Body of pancreas (tissue), 4 donors: ENCODE data around the gene ARID5B. TPM values are rescaled to one million over a fixed set of nuclear protein-coding genes. Genes with fewer than 3 reads are reported as not detected.

ENCODE experiments used
- ATAC-seq: fragments of 150-250 bp; one replicate; pipeline ENCODE4 v1.9.1; 2016
- DNase-seq, 4 donors: peaks; one replicate each; pipeline ENCODE4 v3.0.0-alpha.2; 2019
- H3K27ac ChIP-seq, 4 donors: fragments of 200-600 bp; sonication (generic); 1 replicate in 3 of 4; 2 replicates in 1 of 4; pipeline versions ENCODE4 v1.5.1 to v1.6.1; 2016 to 2019; ENCODE audit warnings: mild to moderate bottlenecking in 1 of 4, mixed read lengths in 1 of 4, moderate library complexity in 1 of 4
- H3K27me3 ChIP-seq, 2 donors: fragments of 200-600 bp; sonication (generic); one replicate each; pipeline ENCODE4 v1.6.0; 2016; ENCODE audit warnings: mild to moderate bottlenecking in 1 of 2
- H3K36me3 ChIP-seq, 2 donors: fragments of 200-600 bp; sonication (generic); replicated peaks in 1 of 2; 2 replicates each; pipeline ENCODE4 v1.5.1; 2016; ENCODE audit warnings: low read depth in 2 of 2; ENCODE audit not compliant: insufficient read depth in 1 of 2
- H3K4me1 ChIP-seq: fragments of 200-600 bp; sonication (generic); one replicate; pipeline ENCODE4 v1.6.0; 2016
- H3K4me3 ChIP-seq, 2 donors: fragments of 200-600 bp; sonication (generic); 1 replicate in 1 of 2; 2 replicates in 1 of 2; pipeline ENCODE4 v1.5.1; 2016 to 2019
- H3K9me3 ChIP-seq, 3 donors: fragments of 200-600 bp; sonication (generic); 1 replicate in 2 of 3; 2 replicates in 1 of 3; pipeline ENCODE4 v1.5.1; 2016
- CTCF ChIP-seq, 7 experiments: fragments of 450-650 bp in 4 of 7; fragments of 200-600 bp in 3 of 7; sonication (generic) in 3 of 7; IDR thresholded peaks; one replicate each; pipeline ENCODE4 v1.5.1; 2016 to 2019; ENCODE audit warnings: antibody characterized with exemption in 7 of 7
- POLR2A ChIP-seq, 3 donors: fragments of 450-650 bp; IDR thresholded peaks; one replicate each; pipeline ENCODE4 v1.6.1; 2016; ENCODE audit warnings: antibody characterized with exemption in 3 of 3, mild to moderate bottlenecking in 2 of 3
- WGBS, 2 donors: methylation state at CpG; one replicate each; pipeline ENCODE4 v1.1.5; 2017; 5-methylcytosine and 5-hydroxymethylcytosine counted together
- intact Hi-C: fragments of 100-400 bp; cut with DNase I; formaldehyde crosslinking; loops from one replicate; pipeline ENCODE4 v1.15.1; 2023
- total RNA-seq, 2 donors: library from RNA; depleted of rRNA; stranded (reverse); fragments of >200 nt; gene quantifications; one replicate each; pipeline ENCODE4 v1.1.0, GENCODE V29; 2016

ARID5B gene
- total RNA-seq, 2 donors from 2014 or later, result 16.1 to 17.1 TPM

DNA sequence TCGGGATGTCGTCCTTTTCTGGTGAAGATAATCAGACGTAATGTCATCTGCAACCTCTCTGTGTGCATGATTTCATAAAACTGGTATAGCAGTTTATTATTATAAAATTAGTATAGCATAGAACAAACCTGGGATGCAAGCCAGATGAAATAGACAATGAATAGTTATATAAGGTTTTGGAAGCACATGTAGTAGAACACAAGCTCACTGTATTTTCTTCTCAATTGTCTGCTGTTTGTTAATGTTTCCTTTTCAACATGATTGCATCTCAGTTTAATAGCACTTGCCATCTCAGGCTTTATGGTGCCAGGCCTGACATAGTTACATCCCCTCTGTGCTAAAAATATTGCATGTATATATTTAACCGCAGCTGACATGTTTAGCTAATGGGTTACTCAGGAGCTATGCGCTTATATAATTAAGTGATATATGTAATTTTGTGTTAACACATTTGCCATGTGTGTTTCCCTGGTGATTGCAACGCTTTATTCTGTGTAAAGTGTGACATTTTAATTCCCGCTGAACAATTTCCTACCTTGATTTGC is 132.7 kb downstream of the ARID5B start:
- ATAC-seq (no peak), DNase-seq (no peak)
- no peaks in the 10 kb centered on the region for H3K36me3 ChIP-seq
- H3K4me3 ChIP-seq, result no peak overlapping the region
- intact Hi-C loops, result loop anchor here (10.0 kb wide), 1 partner anchor 221 kb away; no protein-coding TSS in a partner anchor
- H3K27ac ChIP-seq, result no peak overlapping the region
- WGBS, 2 donors, result 83 to 90% methylated on average over 7 of the region's 7 CpGs
- no peaks in the 10 kb centered on the region for H3K9me3 ChIP-seq
- peaks cover 15% of the 10 kb centered on the region for H3K4me1 ChIP-seq
- no peaks in the 10 kb centered on the region for H3K27me3 ChIP-seq
- no peak for TF ChIP-seq POLR2A (IDR thresholded peaks at IDR 0.05)
- TF ChIP-seq CTCF (IDR thresholded peaks at IDR 0.05), result no peak

DNA sequence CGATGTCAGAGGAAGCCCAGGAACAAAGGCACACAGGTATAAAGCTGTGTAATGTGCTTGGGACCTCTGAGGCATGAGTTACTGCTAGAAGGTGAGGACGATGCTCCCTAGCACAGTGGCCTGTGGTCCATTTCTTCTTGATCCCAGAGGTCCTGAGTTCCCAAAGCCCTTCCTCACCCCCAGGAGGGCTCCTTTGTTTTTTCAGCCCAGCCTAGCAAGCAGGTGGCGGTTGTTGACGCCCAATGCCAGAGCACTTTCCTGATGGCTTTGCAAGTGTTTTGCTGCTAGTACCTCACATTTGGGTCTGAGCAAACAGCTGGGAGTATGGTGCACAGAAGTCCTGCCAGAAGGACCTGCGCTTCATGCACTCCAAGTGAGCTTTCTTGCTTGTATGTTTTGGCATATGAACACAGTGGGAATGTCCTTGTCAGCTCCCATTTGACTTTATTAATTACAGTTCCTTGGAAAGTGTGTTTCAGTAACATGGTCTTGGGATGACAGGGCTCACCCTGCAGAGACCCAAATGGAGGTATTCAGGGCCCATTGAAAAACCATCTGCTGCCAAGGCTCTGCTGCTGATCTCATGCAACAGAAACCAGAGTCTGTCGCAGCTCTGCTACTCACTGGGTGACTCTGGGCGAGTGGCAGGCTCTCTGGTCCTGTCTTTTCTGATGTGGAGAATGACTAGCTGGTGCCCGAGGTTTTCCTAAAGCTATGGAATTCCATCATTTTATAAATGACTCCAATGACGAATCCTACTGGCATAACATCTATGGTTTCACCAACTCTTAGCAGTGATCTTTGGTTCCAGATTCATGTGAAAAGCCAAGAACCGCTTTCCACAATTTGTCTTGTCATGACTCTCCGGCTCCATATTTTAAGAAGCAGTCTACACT is 134.9 kb downstream of the ARID5B start:
- Histone ChIP-seq H3K9me3 (no peaks in the 10 kb centered on the region), H3K4me1 (peaks cover 15% of the 10 kb centered on the region), H3K4me3 (no peak overlapping the region), H3K27me3 (no peaks in the 10 kb centered on the region), H3K27ac (peak overlapping the region in 3 of 4 donors; percentile 16 to 44 (median 28)), H3K36me3 (no peaks in the 10 kb centered on the region)
- intact Hi-C loops, result loop anchor here (10.0 kb wide), 1 partner anchor 218 kb away; no protein-coding TSS in a partner anchor
- TF ChIP-seq POLR2A (IDR thresholded peaks at IDR 0.05), result no peak
- no peak for TF ChIP-seq CTCF (IDR thresholded peaks at IDR 0.05)
- WGBS, 2 donors, result 82% methylated on average over 11 of the region's 11 CpGs
- no peak for ATAC-seq
- peak in 2 of 4 donors; percentile 23 to 31 for DNase-seq

GRCh38 chr10:62037166-62037831 is 135.8 kb downstream of the ARID5B start:
- intact Hi-C loops, result loop anchor here (10.0 kb wide), 1 partner anchor 218 kb away; no protein-coding TSS in a partner anchor
- no peaks in the 10 kb centered on the region for H3K27me3 ChIP-seq
- no peak overlapping the region for H3K4me3 ChIP-seq
- H3K36me3 ChIP-seq, result no peaks in the 10 kb centered on the region
- H3K4me1 ChIP-seq, result peaks cover 15% of the 10 kb centered on the region
- H3K27ac ChIP-seq, result peak overlapping the region in 3 of 4 donors; percentile 16 to 44 (median 28)
- 56 to 59% methylated on average over 8 of the region's 8 CpGs for WGBS, 2 donors
- DNase-seq (no peak), ATAC-seq (no peak)
- no peaks in the 10 kb centered on the region for H3K9me3 ChIP-seq
- no peak for TF ChIP-seq CTCF (IDR thresholded peaks at IDR 0.05)
- no peak for TF ChIP-seq POLR2A (IDR thresholded peaks at IDR 0.05)

- no peak for ATAC-seq
- peaks cover 15% of the 10 kb centered on the region for H3K4me1 ChIP-seq
- no peaks in the 10 kb centered on the region for H3K36me3 ChIP-seq
- TF ChIP-seq CTCF (IDR thresholded peaks at IDR 0.05) (no peak), POLR2A (IDR thresholded peaks at IDR 0.05) (no peak)
- peak overlapping the region in 1 of 4 donors; percentile 31 for H3K27ac ChIP-seq
- intact Hi-C loops, result loop anchor here (10.0 kb wide), 1 partner anchor 217 kb away; no protein-coding TSS in a partner anchor
- H3K27me3 ChIP-seq, result no peaks in the 10 kb centered on the region
- no peak overlapping the region for H3K4me3 ChIP-seq
- no peak for DNase-seq
- H3K9me3 ChIP-seq, result no peaks in the 10 kb centered on the region
Measured at GRCh38 chr10:62037890-62038608, 136.6 kb downstream of the ARID5B start.
